ENCODE results near the gene SLC1A3.

Gene SLC1A3

DNA sequence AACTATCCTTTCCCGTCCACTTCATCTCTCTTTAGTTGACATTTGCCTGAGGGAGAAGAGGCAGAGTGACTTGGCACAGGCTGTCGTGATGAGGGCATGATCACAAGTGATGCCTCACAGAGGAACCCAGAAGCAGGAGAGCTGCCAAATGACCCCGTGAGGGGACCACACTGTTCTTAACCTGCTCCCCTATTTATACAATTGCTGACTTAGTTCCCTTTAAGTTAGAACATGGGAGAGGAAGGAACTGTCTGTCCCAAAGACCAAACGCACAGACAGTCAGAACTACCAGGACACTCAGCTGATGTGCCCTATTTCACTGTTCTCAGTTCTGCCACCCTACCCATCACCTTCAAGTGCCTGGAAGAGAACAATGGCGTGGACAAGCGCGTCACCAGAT lies 73.7 kb downstream of the SLC1A3 start:
- H3K4me3 ChIP-seq, result no peak overlapping the region
- no peaks in the 10 kb centered on the region for H4K20me1 ChIP-seq
- no peak overlapping the region for H3K27ac ChIP-seq
- H3K36me3 ChIP-seq, result no peaks in the 10 kb centered on the region
- no peak for TF ChIP-seq Cebpa-rat (IDR thresholded peaks at IDR 0.05)
- H3K27me3 ChIP-seq, result no peaks in the 10 kb centered on the region
- no peaks in the 10 kb centered on the region for H3K4me1 ChIP-seq
- no peaks in the 10 kb centered on the region for H3K9me3 ChIP-seq
- H3K4me2 ChIP-seq, result no peak overlapping the region
- H3K9ac ChIP-seq, result no peak overlapping the region

DNA sequence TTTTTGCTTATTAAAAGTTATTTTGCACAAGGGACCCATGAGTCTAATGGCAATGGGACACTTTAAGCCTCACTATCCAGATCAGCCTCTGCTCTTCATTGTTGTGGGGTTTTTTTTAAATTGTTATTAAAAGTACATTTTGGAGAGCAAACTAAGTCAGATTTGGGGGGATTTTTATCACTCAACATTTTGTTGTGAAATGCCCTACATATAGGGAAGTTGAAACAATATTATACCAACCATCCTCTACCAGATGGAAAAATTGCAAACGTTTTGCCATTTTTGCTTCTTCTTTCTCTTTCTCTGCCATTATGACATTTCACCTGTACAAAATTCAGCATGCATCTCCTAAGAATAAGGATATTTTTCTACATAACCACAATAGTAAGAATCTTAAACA lies 75.3 kb downstream of the SLC1A3 start:
- Histone ChIP-seq H3K27ac (no peak overlapping the region), H3K4me2 (no peak overlapping the region)

GRCh38 chr5:36682499-36682898 lies 76.1 kb downstream of the SLC1A3 start:
- H3K27me3 ChIP-seq, result no peaks in the 10 kb centered on the region
- no peaks in the 10 kb centered on the region for H3K36me3 ChIP-seq
- no peak overlapping the region for H3K9ac ChIP-seq
- TF ChIP-seq Cebpa-rat (IDR thresholded peaks at IDR 0.05), result no peak
- no peaks in the 10 kb centered on the region for H3K9me3 ChIP-seq
- no peaks in the 10 kb centered on the region for H4K20me1 ChIP-seq
- H3K4me2 ChIP-seq, result no peak overlapping the region
- H3K27ac ChIP-seq, result no peak overlapping the region
- H3K4me1 ChIP-seq, result no peaks in the 10 kb centered on the region
- no peak overlapping the region for H3K4me3 ChIP-seq

More for the DNA sequence above, 75.3 kb downstream of the SLC1A3 start:
- Histone ChIP-seq H3K9me3 (no peaks in the 10 kb centered on the region), H3K9ac (no peak overlapping the region), H3K36me3 (no peaks in the 10 kb centered on the region), H3K27me3 (no peaks in the 10 kb centered on the region), H4K20me1 (no peaks in the 10 kb centered on the region), H3K4me3 (no peak overlapping the region), H3K4me1 (no peaks in the 10 kb centered on the region)
- no peak for TF ChIP-seq Cebpa-rat (IDR thresholded peaks at IDR 0.05)

DNA sequence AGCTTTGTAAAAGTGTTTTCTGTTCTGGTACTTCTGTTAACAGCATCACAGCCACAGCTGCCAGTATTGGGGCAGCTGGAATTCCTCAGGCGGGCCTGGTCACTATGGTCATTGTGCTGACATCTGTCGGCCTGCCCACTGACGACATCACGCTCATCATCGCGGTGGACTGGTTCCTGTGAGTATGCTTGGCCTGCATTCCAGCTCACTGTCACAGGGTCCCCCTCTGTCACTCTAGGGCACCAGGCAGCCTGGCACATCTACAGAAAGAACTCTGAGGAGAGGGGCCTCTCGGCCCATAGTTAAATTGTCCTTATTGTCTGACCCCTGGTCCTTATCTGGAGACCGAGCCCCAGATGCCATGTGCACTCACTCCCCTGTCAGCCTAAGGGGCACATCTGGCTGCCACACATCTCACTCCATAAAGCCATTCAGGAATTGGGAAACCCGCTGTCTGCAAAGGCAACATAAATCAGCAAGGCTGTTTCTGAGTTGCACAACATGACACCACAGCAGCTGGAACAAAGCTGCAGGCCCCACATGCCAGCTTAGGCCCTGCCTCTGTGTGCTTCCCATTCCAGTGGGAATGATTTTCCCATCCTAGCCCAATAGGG lies 77.5 kb downstream of the SLC1A3 start:
- Histone ChIP-seq H3K27me3 (no peaks in the 10 kb centered on the region), H4K20me1 (no peaks in the 10 kb centered on the region), H3K9ac (no peak overlapping the region), H3K27ac (no peak overlapping the region), H3K4me2 (no peak overlapping the region), H3K4me1 (no peaks in the 10 kb centered on the region), H3K36me3 (no peaks in the 10 kb centered on the region), H3K9me3 (no peaks in the 10 kb centered on the region), H3K4me3 (no peak overlapping the region)
- TF ChIP-seq Cebpa-rat (IDR thresholded peaks at IDR 0.05), result no peak

- H3K4me1 ChIP-seq, result peaks cover 15% of the 10 kb centered on the region
- no peaks in the 10 kb centered on the region for H3K9me3 ChIP-seq
- no peak overlapping the region for H3K27ac ChIP-seq
- no peak overlapping the region for H3K4me2 ChIP-seq
- H3K9ac ChIP-seq, result no peak overlapping the region
- H3K27me3 ChIP-seq, result no peaks in the 10 kb centered on the region
- peak; percentile 67; the same call in 1 of the 2 replicates for TF ChIP-seq Cebpa-rat (IDR thresholded peaks at IDR 0.05)
- H3K36me3 ChIP-seq, result no peaks in the 10 kb centered on the region
- no peak overlapping the region for H3K4me3 ChIP-seq
- no peaks in the 10 kb centered on the region for H4K20me1 ChIP-seq
These were observed 79.4 kb downstream of the SLC1A3 start for GRCh38 chr5:36685631-36686288.

GRCh38 chr5:36686881-36687280 lies 80.5 kb downstream of the SLC1A3 start:
- Histone ChIP-seq H3K27me3 (no peaks in the 10 kb centered on the region), H3K9me3 (no peaks in the 10 kb centered on the region), H3K9ac (no peak overlapping the region), H4K20me1 (no peaks in the 10 kb centered on the region), H3K36me3 (no peaks in the 10 kb centered on the region), H3K4me3 (no peak overlapping the region), H3K4me2 (no peak overlapping the region), H3K27ac (no peak overlapping the region), H3K4me1 (peaks cover 19% of the 10 kb centered on the region)
- no peak for TF ChIP-seq Cebpa-rat (IDR thresholded peaks at IDR 0.05)

DNA sequence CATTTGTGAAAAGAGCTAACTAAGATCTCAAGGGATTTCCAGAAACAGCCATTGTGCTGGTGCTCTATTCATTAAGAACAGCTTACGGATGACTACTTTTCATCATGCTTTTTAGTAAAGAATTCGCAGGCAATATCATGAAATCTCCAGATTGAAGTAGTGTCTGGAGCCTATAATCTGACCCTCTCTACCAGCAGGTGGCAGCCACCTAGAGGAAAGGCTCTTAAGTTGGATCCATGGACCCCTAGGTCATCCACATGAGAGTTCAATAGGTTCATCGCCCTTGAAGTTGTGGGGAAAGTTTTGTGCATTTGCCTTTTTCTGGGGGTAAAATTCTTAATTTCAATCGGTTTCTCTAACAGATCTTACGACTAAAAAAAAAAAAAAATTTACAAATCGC lies 82.3 kb downstream of the SLC1A3 start:
- Histone ChIP-seq H3K36me3 (no peaks in the 10 kb centered on the region), H3K27me3 (no peaks in the 10 kb centered on the region), H3K9ac (no peak overlapping the region), H3K9me3 (no peaks in the 10 kb centered on the region), H3K4me1 (peaks cover 29% of the 10 kb centered on the region), H3K4me3 (no peak overlapping the region), H3K27ac (no peak overlapping the region), H4K20me1 (no peaks in the 10 kb centered on the region), H3K4me2 (no peak overlapping the region)
- TF ChIP-seq Cebpa-rat (IDR thresholded peaks at IDR 0.05), result no peak

DNA sequence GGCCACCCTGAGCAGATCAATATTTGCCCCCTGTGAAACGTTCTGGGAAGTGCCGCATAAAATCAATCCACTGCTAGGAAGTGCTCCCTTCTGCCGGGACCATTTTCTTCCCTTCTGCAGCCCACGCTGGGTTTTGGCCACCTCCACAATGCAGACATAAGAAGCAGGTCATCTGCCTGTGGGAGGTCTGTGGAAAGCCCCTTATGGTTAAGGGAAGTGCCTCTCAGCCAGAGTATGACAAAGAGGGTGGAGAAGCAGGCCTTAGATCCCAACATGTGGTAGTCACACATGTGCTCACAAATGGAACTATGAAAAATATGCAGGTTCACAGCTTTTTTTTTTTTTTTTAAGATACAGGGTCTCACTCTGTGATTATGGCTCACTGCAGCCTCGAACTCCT lies 82.8 kb downstream of the SLC1A3 start:
- TF ChIP-seq Cebpa-rat (IDR thresholded peaks at IDR 0.05), result no peak
- H3K4me1 ChIP-seq, result peaks cover 29% of the 10 kb centered on the region
- no peaks in the 10 kb centered on the region for H3K9me3 ChIP-seq
- no peaks in the 10 kb centered on the region for H3K36me3 ChIP-seq
- no peak overlapping the region for H3K27ac ChIP-seq
- no peaks in the 10 kb centered on the region for H3K27me3 ChIP-seq
- peak overlapping the region; percentile 75; the same call in 1 of the 2 replicates for H3K4me3 ChIP-seq
- H4K20me1 ChIP-seq, result no peaks in the 10 kb centered on the region
- H3K4me2 ChIP-seq, result peak overlapping the region; percentile 87
- no peak overlapping the region for H3K9ac ChIP-seq

GRCh38 chr5:36690041-36690961 lies 83.9 kb downstream of the SLC1A3 start:
- Histone ChIP-seq H3K9me3 (no peaks in the 10 kb centered on the region), H3K4me2 (peak overlapping the region; percentile 87), H3K9ac (peak overlapping the region; percentile 83), H3K36me3 (no peaks in the 10 kb centered on the region), H4K20me1 (no peaks in the 10 kb centered on the region), H3K27ac (peak overlapping the region; percentile 83), H3K4me3 (peak overlapping the region; percentile 75), H3K27me3 (no peaks in the 10 kb centered on the region), H3K4me1 (peaks cover 29% of the 10 kb centered on the region)
- TF ChIP-seq Cebpa-rat (IDR thresholded peaks at IDR 0.05), result no peak

DNA sequence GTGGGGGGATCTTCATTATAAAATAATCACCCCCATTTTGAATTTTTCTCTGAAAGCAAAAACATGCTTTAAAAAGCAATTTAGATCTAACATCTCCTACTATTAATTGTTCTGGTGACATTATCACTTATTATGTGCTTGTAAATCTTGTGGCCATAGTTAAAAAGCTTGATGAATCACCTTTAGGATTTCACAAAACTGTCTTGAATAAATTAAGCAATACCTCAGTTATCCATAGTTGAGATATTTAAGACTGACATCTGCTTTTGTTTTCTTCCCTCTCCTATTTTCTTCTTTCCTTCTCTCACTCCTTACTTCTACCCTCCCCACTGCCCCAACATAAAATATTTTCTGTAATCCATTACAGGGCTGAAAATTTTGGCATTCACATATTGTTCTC lies 84.8 kb downstream of the SLC1A3 start:
- no peak overlapping the region for H3K9ac ChIP-seq
- no peak for TF ChIP-seq Cebpa-rat (IDR thresholded peaks at IDR 0.05)
- peak overlapping the region; percentile 72; the same call in 1 of the 2 replicates for H3K4me2 ChIP-seq
- no peak overlapping the region for H3K27ac ChIP-seq
- H3K4me1 ChIP-seq, result peaks cover 29% of the 10 kb centered on the region
- no peaks in the 10 kb centered on the region for H3K9me3 ChIP-seq
- H3K4me3 ChIP-seq, result no peak overlapping the region
- no peaks in the 10 kb centered on the region for H3K27me3 ChIP-seq
- no peaks in the 10 kb centered on the region for H4K20me1 ChIP-seq
- H3K36me3 ChIP-seq, result no peaks in the 10 kb centered on the region
